K562 (cell line): ENCODE measurements around the gene SLC48A1. TPM values are rescaled to one million over a fixed set of nuclear protein-coding genes. Genes with fewer than 3 reads are reported as not detected.

Experiments used
- BCOR ChIP-seq: fragments of 450-650 bp; IDR thresholded peaks from 2 replicates; pipeline ENCODE4 v1.6.1; 2016
- CHD4 ChIP-seq: fragments of 200-600 bp; sonication (generic); IDR thresholded peaks from 3 replicates; pipeline ENCODE4 v1.6.1; 2012; ENCODE audit warnings: low read depth, mild to moderate bottlenecking, mixed read lengths, low read length, inconsistent platforms; ENCODE audit not compliant: insufficient read depth, insufficient replicate concordance, poor library complexity, severe bottlenecking
- CHD7 ChIP-seq: fragments of 200-600 bp; sonication (generic); IDR thresholded peaks from one replicate; pipeline ENCODE4 v1.6.1; 2012; ENCODE audit warnings: mild to moderate bottlenecking, low read depth, low read length, inconsistent platforms
- CREM ChIP-seq: IDR thresholded peaks from 2 replicates; pipeline ENCODE4 v1.6.1; 2014; ENCODE audit warnings: antibody characterized with exemption, low read depth
- ETV1 ChIP-seq: fragments of 450-650 bp; conservative IDR thresholded peaks from 2 replicates; pipeline ENCODE4 v1.6.1; 2016; ENCODE audit warnings: missing genetic modification characterization, control low read depth, low read depth, missing compliant biosample characterization
- HDGF ChIP-seq: fragments of 450-650 bp; IDR thresholded peaks from 2 replicates; pipeline ENCODE4 v1.6.1; 2016
- HSF4 ChIP-seq: fragments of 250-450 bp; sonication (Bioruptor Pico); IDR thresholded peaks from 2 replicates; pipeline ENCODE4 v2.1.2; 2022; ENCODE audit warnings: mild to moderate bottlenecking, moderate library complexity, borderline replicate concordance
- MXI1 ChIP-seq: IDR thresholded peaks from 2 replicates; pipeline ENCODE4 v1.6.1; 2011; ENCODE audit warnings: low read depth, mild to moderate bottlenecking, improper control_type of control experiment, low read length
- RAD21 ChIP-seq, 2 experiments: fragments of 250-450 bp in 1 of 2; fragments of 450-650 bp in 1 of 2; sonication (Bioruptor Pico) in 1 of 2; formaldehyde crosslinking in 1 of 2; IDR thresholded peaks in 1 of 2; conservative IDR thresholded peaks in 1 of 2; 2 replicates each; pipeline versions ENCODE4 v1.4.0 to v1.8.0; 2020 to 2022; ENCODE audit warnings: mild to moderate bottlenecking in 2 of 2, moderate library complexity in 1 of 2
- RBM25 ChIP-seq: fragments of 200-400 bp; formaldehyde crosslinking; IDR thresholded peaks from 2 replicates; pipeline ENCODE4 v1.6.1; 2018; ENCODE audit warnings: low read length, low read depth, moderate library complexity; ENCODE audit not compliant: severe bottlenecking
- RCOR1 ChIP-seq, 2 experiments: IDR thresholded peaks; 2 replicates each; pipeline ENCODE4 v1.6.1; 2012; ENCODE audit warnings: low read depth in 2 of 2, low read length in 2 of 2, borderline replicate concordance in 1 of 2, improper control_type of control experiment in 1 of 2
- ZBTB7A ChIP-seq: IDR thresholded peaks from 2 replicates; pipeline ENCODE4 v1.6.1; 2011; ENCODE audit warnings: low read depth, mild to moderate bottlenecking, low read length, moderate library complexity, borderline replicate concordance; ENCODE audit not compliant: control insufficient read depth
- ZNF354B ChIP-seq: fragments of 250-450 bp; sonication (Bioruptor Pico); IDR thresholded peaks from 2 replicates; pipeline ENCODE4 v1.4.0; 2020
- polyA plus RNA-seq, 8 experiments: library from polyadenylated mRNA; depleted of rRNA in 4 of 8; stranded (reverse) in 5 of 8; unstranded in 3 of 8; fragments of >200 nt; fragmentation: Nextera tagmentation in 2 of 8; fragmentation: Illumina TruSeq in 1 of 8; extraction: Ambion mirVana in 2 of 8; extraction: Trizol in 1 of 8; gene quantifications; 2 replicates each; pipeline versions ENCODE4 v1.2.1 to v1.2.3, GENCODE V29; 2011 to 2014; ENCODE audit warnings: inconsistent platforms in 1 of 8, missing spikeins in 1 of 8
- total RNA-seq, 7 experiments: library from RNA; depleted of rRNA in 6 of 7; stranded (reverse); fragments of >200 nt in 6 of 7; fragmentation: Illumina TruSeq in 2 of 7; extraction: Trizol in 2 of 7; gene quantifications; 2 replicates each; pipeline versions ENCODE4 v1.2.1 to v1.2.3, GENCODE V29; 2011 to 2021; ENCODE audit warnings: low replicate concordance in 1 of 7

The SLC48A1 gene
- total and polyA plus RNA-seq, 9 of the 15 experiments (the other 6 are each of a cell fraction or from before 2014, with no cell fraction given), result 10.7 to 37.5 (median 18.7) TPM

- no peak for TF ChIP-seq MXI1
- no peak for TF ChIP-seq HSF4 (CRISPR knock-in tag)
- peak; percentile 14; the same call in 1 of the 2 replicates for TF ChIP-seq CREM
- peak; percentile 92 for TF ChIP-seq BCOR
- TF ChIP-seq ZBTB7A, result peak; percentile 42; the same call in 1 of the 2 replicates
- peak; percentile 61; the same call in 1 of the 2 replicates for TF ChIP-seq HDGF
- no peak for TF ChIP-seq CHD7
- TF ChIP-seq RCOR1 (IDR thresholded peaks at IDR 0.05; ENCODE audit: borderline replicate concordance in 1 of 2, low read depth in 2 of 2, low read length in 2 of 2), result peak in 1 of 2 experiments; percentile 41; a peak in 1 of 4 replicates
- 0 out of 4 replicates have a peak, but pooled peaks of 1 of the 2 experiments have one; percentile 3 for TF ChIP-seq RAD21 (CRISPR knock-in tag; conservative IDR thresholded peaks at IDR 0.05 in 1 of 2, IDR thresholded peaks at IDR 0.05 in 1 of 2)
- peak; percentile 23; the same call in 1 of the 2 replicates for TF ChIP-seq ETV1 (tag)
- TF ChIP-seq RBM25, result peak; percentile 45
- no peak for TF ChIP-seq ZNF354B
- peak; percentile 59 for TF ChIP-seq CHD4
Measured at GRCh38 chr12:47808574-47809365, 35.7 kb downstream of the SLC48A1 start (continued).
